HFFc6 (cell line): ENCODE data around the gene WHRN. TPM values are rescaled to one million over a fixed set of nuclear protein-coding genes. Genes with fewer than 3 reads are reported as not detected.

ENCODE experiments used
- DNase-seq: peaks from one replicate; pipeline ENCODE4 v3.0.0-alpha.2; 2018
- H3K27ac Mint-ChIP-seq: 2 replicates; pipeline ENCODE4 v1.8.0; 2020; ENCODE audit warnings: mild to moderate bottlenecking, mixed read lengths
- H3K27me3 Mint-ChIP-seq: 2 replicates; pipeline ENCODE4 v1.8.0; 2021; ENCODE audit warnings: mild to moderate bottlenecking, moderate library complexity, mixed read lengths; ENCODE audit not compliant: insufficient read depth
- H3K36me3 Mint-ChIP-seq: 2 replicates; pipeline ENCODE4 v1.8.0; 2021; ENCODE audit warnings: low read depth, mixed read lengths
- H3K4me1 Mint-ChIP-seq: 2 replicates; pipeline ENCODE4 v1.8.0; 2020; ENCODE audit warnings: low read depth, mixed read lengths
- H3K4me3 Mint-ChIP-seq: 2 replicates; pipeline ENCODE4 v1.8.0; 2020; ENCODE audit warnings: mild to moderate bottlenecking, moderate library complexity, mixed read lengths
- H3K9me3 Mint-ChIP-seq: 2 replicates; pipeline ENCODE4 v1.8.0; 2020; ENCODE audit warnings: mild to moderate bottlenecking, mixed read lengths
- total RNA-seq, 6 experiments: library from RNA; stranded (reverse); fragmentation: NEBNext Ultra II Directional; extraction: Animal tissue kit (Norgen Biotek cat#: 25700); gene quantifications; 2 replicates in 1 of 6; 3 replicates in 5 of 6; pipeline ENCODE4 v1.2.3, GENCODE V29; 2021
- TF ChIP-seq, protein P1 (sequence below): fragments of 200-600 bp; sonication (generic); IDR thresholded peaks from 2 replicates; pipeline ENCODE4 v1.5.0; 2021; ENCODE audit warnings: antibody characterized with exemption, mild to moderate bottlenecking

The WHRN gene
- total RNA-seq, 6 experiments from 2014 or later, result 3.0 to 4.8 (median 3.6) TPM

DNA sequence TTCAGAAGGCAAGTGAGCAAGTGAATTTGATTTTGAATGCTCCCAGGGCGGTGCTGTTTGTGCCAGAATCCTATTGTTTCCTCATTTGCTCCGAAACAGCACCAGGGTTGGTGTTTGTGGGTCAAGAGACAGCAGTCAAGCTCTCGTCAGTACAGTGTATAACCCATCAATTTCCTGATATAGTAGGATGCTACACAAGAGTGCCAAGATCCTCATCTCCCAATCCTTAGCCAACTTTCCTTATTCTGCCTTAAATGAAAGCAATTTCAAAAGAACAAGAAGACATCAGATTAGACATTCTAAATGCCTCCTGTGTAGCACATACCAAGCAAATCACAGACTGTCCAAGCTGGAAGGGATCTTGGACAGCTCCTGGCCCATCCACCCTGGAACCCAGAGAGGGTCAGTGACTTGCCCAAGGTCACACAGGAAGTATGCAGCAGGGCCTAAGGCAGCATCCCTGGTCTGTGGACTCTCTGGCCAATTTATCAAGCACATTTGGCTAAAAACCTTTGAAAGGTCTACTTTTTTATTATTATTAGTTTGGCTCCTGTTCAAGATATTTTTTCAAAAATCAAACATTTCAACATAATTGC is 4.5 kb downstream of the WHRN start:
- DNase-seq, result no peak
- no peak overlapping the region for H3K27ac Mint-ChIP-seq
- peaks cover 30% of the 10 kb centered on the region for H3K4me1 Mint-ChIP-seq
- peaks cover 7% of the 10 kb centered on the region for H3K27me3 Mint-ChIP-seq
- no peak overlapping the region for H3K4me3 Mint-ChIP-seq
- H3K36me3 Mint-ChIP-seq, result no peaks in the 10 kb centered on the region
- no peaks in the 10 kb centered on the region for H3K9me3 Mint-ChIP-seq
- TF ChIP-seq, protein P1, sequence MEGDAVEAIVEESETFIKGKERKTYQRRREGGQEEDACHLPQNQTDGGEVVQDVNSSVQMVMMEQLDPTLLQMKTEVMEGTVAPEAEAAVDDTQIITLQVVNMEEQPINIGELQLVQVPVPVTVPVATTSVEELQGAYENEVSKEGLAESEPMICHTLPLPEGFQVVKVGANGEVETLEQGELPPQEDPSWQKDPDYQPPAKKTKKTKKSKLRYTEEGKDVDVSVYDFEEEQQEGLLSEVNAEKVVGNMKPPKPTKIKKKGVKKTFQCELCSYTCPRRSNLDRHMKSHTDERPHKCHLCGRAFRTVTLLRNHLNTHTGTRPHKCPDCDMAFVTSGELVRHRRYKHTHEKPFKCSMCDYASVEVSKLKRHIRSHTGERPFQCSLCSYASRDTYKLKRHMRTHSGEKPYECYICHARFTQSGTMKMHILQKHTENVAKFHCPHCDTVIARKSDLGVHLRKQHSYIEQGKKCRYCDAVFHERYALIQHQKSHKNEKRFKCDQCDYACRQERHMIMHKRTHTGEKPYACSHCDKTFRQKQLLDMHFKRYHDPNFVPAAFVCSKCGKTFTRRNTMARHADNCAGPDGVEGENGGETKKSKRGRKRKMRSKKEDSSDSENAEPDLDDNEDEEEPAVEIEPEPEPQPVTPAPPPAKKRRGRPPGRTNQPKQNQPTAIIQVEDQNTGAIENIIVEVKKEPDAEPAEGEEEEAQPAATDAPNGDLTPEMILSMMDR, result no peak

DNA sequence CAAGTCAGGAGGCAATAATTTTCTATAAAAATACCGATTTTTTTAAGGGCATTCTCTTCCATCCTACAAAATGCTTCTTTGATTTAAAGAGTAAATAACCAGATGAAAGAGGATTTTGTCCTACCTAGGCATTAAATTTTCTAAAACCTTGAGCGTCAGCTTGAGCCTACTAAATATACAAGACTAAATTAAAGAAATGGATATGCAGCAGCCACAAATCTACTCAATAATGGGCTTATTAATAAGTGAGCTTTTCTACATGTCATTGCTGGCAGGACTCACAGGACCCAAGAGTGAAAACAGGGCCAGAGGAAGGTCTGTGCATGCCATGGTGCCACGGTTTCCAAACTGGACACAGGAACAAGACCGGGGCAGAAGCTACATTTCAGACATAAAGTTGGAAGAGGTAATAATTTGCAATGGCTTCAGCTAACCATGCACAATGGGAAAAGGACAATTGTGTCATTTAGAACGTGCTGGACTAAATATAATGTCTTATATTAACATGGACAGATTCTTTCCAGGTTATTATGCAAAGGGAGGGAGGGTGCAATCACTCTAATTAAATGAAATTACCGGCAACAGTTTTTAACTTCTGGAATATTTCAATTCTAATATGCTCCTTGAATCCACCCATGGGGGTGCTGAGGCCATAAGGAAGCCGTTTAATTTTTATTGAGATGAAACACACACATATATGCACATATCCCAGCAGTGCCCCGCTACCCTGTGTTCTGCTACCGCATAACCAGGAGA is 5.2 kb downstream of the WHRN start:
- H3K27me3 Mint-ChIP-seq, result peaks cover 8% of the 10 kb centered on the region
- H3K27ac Mint-ChIP-seq, result no peak overlapping the region
- H3K4me1 Mint-ChIP-seq, result peaks cover 28% of the 10 kb centered on the region
- no peaks in the 10 kb centered on the region for H3K9me3 Mint-ChIP-seq
- no peak overlapping the region for H3K4me3 Mint-ChIP-seq
- TF ChIP-seq, protein P1, result no peak
- H3K36me3 Mint-ChIP-seq, result no peaks in the 10 kb centered on the region
- DNase-seq, result no peak

DNA sequence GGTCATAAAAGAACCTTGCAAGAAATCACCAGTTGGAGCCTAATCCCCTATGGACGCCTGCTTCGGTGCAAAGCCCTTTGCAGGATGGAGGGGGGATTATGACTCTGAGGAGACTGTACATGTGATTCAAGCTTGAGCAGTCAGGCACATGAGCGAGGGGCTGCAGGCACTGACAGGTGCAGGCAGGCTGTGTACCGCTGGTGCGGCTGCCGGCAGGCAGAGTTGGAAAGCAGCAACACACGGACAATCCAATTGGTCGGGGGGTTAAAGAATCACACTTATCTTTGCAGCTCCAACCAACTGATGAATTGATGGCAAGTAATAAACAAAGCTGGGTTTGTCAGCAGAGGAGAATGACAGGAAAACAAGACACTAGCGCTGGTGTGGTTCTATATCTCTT is 5.7 kb downstream of the WHRN start:
- H3K4me3 Mint-ChIP-seq, result no peak overlapping the region
- TF ChIP-seq, protein P1, result no peak
- H3K9me3 Mint-ChIP-seq, result no peaks in the 10 kb centered on the region
- H3K27ac Mint-ChIP-seq, result no peak overlapping the region
- H3K27me3 Mint-ChIP-seq, result peaks cover 11% of the 10 kb centered on the region
- DNase-seq, result no peak
- H3K4me1 Mint-ChIP-seq, result peaks cover 28% of the 10 kb centered on the region
- no peaks in the 10 kb centered on the region for H3K36me3 Mint-ChIP-seq

DNA sequence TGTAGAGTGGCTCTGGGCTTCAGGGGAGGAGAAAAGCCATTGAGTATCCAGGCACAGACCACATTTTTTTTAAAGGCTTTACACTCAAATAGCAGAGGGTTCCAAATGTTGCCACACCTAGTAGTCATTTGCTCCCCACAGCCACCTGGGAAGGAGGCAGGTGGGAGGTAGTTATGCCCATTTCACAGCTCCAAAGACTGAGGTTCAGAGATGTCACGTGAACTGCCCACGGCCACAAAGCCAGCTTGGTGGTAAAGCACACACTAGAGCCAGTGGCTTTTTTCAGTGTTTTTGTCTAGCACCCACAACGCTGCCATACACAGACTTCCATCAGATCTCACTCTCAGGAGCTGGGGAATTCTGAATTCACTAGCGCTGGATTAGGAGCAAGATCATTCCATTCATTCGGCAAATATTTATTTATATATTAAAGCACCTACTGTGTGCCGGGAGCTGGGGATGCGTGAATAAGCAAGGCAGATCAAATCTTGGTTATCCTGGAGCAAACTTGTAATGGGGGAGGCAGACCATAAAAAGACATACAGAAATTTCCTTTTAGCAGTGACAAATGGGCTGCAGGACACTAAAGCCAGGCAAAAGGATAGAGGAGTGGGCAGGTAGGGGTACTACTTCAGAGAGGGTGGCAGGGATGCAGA is 7.4 kb downstream of the WHRN start:
- Mint-ChIP-seq H3K9me3 (no peaks in the 10 kb centered on the region), H3K4me3 (no peak overlapping the region), H3K27ac (no peak overlapping the region), H3K36me3 (no peaks in the 10 kb centered on the region), H3K27me3 (peaks cover 11% of the 10 kb centered on the region), H3K4me1 (peaks cover 17% of the 10 kb centered on the region)
- no peak for DNase-seq
- TF ChIP-seq, protein P1, result no peak

DNA sequence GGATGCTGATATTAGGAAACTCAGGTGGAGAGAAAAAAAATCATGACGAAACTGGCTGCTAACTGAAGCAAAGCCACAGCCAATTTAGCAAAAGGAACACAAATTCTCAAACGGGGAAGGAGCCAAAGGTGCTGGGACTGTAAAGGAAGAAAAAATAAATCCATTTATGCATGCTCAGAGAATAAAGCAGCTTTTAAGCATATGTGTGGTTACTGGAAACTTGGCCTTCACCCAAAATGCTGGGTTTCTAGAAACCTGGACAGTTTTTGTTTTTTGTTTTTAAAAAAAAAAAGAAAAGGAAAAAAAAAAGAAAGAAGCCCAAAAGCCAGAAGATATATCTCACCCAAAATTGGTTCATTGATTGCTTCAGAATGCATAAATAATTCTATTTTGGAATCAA is 8.0 kb downstream of the WHRN start:
- no peak for DNase-seq
- Mint-ChIP-seq H3K27ac (no peak overlapping the region), H3K9me3 (no peaks in the 10 kb centered on the region), H3K36me3 (no peaks in the 10 kb centered on the region), H3K4me1 (peaks cover 11% of the 10 kb centered on the region), H3K27me3 (peaks cover 11% of the 10 kb centered on the region), H3K4me3 (no peak overlapping the region)
- TF ChIP-seq, protein P1, result no peak
